ENCODE measurements around the gene ANKRD13D.

ANKRD13D gene

DNA sequence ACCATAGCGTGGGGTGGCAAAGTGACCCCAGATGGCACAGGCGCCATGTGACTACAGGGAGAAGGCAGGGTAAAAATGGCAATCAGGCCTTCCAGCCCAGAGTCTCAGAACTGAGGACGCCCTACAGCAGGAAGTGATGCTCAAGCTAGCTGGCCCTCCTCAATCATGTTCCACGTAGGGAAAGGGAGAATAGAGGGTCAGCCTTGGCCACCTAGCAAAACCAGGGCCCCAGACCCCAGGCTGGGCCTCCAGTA lies 978 bp upstream of the ANKRD13D start:
- DNase-seq, result no peak

DNA sequence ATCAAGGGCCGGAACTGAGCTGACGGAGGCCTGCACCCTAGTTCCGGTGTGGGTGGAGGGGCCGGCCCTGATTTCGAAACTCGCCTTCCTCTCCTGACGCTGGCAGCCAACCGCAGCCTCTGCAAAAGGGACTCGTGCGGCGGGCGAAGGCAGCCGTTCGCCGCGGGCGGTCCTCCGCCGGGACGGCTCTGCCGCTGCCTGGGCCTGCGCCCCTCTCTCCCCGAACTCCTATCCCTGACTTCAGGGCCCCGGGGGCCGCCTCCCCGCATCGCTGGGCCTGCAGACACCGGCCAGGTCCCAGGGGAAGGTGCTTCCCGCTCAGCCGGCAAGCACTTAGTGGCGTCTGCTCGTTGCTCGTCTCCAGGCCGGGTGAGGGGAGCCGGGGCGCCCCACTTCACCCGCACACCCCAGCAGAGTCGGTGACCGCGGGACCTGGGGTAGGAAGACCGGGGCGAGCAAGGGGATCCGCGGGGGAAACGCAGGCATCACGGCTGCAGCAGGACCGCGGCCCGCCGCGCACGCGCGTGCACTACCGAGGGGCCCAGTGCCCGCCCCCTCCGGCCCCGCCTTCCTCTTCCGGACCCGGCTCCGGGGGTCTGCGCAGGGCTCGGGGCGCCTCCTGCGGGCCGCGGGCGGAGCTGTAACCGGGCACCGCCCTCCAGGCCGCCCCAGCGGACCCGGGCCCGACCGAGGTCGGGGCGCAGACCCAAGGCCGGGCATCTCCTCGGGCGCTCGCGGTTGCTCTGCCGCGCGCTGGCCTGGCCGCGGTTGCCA lies 464 bp upstream of the ANKRD13D start:
- DNase-seq, result peak; percentile 90

DNA sequence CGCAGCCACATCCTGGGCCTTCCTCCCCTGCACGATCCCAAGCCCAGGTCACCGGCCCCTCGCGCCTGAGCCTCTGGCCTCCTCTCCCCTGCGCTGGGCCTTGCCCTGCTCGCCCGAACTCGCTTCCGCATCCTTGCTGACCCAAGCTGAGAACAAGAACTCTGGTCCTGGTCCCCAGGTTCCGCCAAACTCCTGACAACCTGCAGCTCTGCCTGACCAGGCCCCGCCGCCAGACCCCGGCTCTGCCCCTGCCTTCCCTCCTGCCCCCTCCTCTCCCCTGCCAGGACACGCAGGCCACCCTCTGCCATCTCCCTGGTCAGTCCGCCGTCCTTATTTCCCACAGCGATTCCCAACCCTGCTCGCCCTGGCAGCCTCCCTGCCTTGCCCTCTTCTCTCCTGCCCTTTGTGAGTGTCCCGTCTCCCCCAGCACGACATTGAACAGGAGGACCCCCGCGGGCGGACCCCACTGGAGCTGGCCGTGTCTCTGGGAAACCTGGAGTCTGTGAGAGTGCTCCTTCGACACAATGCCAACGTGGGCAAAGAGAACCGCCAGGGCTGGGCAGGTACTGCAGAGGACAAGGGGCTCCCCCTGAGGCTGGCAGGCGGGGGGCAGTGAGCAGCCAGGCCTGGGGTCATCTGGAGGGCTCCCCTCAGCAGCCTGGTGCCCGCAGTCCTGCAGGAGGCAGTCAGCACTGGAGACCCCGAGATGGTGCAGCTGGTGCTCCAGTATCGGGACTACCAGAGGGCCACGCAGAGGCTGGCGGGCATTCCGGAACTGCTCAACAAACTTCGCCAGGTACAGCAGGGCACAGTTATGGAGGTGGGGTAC lies 762 bp downstream of the ANKRD13D start:
- no peak for DNase-seq

DNA sequence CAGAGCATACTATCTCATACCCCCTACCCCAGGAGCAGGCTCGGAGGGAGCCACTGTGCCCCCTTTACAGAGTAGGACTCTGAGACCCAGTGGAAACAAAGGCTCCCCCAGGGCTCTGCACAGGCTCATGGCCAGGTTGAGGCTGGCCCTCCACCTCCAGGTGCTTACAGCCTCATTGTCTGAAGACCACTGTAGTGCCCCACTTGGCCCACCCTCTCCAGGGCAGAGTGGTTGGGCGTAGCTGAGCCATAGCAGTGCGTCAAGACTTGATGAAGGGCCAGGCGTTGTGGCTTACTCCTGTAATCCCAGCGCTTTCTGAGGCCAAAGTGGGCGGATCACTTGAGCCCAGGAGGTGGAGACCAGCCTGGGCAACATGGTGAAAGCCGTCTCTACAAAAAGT lies 1.7 kb downstream of the ANKRD13D start:
- no peak for DNase-seq

DNA sequence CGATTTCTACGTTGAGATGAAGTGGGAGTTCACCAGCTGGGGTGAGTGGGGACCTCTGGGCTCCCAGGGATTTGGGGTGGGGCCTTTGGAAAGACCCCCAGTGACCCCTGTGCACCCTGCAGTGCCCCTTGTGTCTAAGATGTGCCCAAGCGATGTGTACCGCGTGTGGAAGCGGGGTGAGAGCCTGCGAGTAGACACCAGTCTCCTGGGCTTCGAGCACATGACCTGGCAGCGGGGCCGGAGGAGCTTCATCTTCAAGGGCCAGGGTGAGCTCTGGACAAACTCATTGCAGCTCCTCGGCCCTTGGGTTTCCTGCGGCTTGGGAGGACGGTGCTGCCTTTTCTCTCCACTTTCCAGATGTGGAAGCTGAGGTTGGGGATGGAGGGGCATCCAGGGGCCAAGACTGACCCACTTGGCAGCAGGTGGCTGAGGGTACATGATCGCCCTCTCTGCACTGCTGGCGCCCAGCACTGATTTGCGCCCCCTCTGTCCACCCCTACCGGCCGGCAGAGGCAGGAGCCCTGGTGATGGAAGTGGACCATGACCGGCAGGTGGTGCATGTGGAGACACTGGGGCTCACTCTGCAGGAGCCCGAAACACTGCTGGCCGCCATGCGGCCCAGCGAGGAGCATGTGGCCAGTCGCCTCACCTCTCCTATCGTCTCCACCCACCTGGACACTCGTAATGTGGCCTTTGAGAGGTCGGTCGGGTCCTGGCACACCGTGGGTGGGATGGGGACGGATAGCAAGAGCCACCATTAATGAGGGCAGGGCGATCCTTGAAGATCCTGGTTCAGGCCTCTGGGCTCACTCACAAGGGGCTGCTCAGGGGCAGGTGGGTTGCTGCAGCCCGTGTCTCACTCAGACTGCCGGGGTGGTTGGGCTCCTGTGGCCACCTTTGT lies 2.6 kb downstream of the ANKRD13D start:
- no peak for DNase-seq

DNA sequence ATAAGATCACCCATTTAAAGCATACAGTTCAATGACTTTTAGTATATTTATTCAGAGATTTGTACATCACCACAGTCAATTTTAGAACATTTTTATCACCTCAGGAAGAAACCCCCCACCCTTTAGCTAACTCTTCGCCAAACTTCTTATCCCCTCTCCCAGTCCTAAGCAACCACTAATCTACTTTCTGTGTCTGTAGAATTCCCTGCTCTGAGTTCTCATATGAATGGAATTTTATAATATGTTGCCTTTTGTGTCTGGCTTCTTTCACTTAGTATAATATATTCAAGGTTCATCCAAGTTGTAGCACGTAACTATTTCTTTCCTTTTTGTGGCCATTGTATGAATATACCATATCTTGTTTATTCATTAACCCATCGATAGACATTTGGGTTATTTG lies 3.6 kb downstream of the ANKRD13D start:
- no peak for DNase-seq

DNA sequence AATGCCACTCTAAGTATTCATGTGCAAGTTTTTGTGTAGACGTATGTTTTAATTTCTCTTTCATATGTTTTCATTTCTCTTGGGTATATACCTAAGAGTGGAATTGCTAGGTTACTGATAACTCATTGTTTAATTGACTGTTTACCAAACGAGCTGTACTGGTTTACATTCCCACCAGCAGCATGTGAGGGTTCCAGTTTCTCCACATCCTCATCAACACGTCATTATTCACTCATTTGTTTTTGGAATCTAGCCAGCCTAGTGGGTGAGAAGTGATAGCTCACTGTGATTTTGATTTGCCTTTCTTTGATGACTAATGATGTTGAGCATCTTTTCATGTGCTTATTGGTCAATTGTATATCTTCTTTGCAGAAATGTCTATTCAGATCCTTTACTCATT lies 4.0 kb downstream of the ANKRD13D start:
- DNase-seq, result peak; percentile 64

DNA sequence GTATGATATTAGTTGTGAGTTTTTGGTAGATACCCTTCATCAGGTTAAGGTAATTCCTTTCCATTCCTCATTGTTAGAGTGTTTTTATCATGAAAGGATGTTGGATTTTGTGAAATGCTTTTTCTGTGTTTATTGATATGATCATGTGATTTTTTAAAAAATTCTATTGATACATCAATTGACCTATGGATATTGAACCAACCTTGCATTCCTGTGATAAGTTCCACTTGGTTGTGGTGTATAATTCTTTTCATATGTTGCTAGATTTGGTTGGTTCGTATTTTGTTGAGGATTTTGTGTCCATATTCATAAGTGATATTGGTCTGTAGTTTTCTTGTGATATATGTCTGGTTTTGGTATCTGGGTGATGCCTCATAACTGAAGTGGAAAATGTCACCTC lies 6.7 kb downstream of the ANKRD13D start:
- DNase-seq, result peak; percentile 26

DNA sequence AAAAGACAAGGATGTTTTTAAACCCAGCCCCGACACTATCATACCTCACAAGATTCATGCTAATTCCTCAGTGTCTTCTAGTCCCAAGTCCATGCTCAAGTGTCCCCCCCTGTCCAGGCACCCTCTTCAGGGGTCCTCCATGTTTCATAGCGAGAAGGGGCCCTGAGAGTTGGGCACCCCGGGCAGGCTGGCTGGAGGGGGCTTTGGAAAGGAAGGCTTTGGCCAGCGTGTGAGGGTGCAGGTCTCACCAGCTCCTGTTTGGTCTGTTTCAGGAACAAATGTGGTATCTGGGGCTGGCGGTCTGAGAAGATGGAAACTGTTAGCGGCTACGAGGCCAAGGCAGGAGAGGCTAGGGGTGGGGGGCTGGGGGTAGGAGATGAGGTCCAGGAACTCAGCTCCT lies 9.7 kb downstream of the ANKRD13D start:
- DNase-seq, result no peak

DNA sequence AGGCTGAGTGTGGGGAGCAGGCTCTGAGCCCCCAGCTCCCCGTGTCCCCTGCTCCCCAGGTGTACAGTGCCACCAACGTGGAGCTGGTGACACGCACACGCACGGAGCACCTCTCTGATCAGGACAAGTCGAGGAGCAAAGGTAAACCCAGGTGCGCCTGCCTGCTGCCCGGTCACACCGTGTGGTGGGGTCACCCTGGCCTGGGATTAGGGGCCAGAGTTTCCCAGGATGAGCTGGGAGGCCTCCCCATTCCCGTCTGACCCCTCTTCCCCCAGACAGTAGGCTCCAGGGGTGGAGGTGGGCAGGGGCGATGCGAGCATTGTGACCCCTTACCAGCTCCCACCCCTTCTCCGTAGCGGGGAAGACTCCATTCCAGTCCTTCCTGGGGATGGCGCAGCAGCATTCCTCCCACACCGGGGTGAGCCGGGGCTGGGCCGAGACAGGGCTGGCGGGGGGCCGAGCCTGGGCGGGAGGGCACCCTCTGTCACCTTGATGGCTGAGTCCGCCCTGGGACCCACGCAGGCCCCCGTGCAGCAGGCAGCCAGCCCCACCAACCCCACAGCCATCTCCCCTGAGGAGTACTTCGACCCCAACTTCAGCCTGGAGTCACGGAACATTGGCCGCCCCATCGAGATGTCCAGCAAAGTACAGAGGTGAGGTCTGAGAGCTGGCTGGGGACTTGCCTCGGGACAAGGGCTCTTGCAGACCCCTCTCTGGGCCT lies 10.5 kb downstream of the ANKRD13D start:
- no peak for DNase-seq

DNA sequence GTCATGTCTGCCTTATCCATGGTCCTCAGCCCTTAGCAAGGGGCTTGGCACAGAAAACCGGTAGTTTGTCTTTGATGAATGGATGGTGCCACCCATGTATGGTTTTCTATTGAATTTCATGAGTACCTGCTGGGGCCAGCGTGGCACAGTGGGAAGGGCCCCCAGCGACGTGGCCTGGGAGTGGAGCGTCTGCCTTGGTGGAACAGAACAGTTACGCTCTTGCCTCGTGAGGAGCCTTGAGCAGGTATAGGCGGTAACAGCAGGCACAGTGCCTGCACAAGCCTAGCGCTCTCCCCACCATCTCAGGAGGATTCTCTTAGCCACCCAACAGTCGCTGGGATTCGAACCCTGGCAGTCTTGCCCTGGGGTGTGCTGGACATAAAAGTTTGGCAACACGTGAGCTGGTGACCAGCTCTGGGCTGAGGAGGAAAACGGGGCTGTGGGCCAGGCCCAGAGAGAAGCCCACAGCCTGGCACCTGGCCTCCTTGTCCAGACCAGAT lies 11.2 kb downstream of the ANKRD13D start:
- no peak for DNase-seq

DNA sequence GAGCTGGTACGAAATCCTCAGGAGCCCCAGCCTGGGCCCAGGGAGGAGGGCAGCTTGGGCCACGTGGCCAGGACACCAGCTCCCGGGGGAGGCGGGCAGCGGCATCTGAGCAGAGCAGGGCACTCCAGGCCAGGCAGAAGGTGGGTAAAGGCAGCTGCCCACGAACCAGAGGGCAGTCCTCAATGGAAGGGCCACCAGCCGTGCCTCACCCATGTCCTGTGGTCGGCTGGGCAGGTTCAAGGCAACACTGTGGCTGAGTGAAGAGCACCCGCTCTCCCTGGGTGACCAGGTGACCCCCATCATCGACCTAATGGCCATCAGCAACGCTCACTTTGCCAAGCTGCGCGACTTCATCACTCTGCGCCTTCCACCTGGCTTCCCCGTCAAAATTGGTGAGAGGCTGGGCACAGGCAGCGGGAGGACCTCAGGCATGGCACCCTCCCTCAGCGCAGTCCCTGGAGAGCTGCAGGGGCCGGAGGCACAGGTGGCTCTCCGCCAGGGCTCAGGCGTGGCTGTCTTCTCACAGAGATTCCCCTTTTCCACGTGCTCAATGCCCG lies 11.7 kb downstream of the ANKRD13D start:
- DNase-seq, result no peak

DNA sequence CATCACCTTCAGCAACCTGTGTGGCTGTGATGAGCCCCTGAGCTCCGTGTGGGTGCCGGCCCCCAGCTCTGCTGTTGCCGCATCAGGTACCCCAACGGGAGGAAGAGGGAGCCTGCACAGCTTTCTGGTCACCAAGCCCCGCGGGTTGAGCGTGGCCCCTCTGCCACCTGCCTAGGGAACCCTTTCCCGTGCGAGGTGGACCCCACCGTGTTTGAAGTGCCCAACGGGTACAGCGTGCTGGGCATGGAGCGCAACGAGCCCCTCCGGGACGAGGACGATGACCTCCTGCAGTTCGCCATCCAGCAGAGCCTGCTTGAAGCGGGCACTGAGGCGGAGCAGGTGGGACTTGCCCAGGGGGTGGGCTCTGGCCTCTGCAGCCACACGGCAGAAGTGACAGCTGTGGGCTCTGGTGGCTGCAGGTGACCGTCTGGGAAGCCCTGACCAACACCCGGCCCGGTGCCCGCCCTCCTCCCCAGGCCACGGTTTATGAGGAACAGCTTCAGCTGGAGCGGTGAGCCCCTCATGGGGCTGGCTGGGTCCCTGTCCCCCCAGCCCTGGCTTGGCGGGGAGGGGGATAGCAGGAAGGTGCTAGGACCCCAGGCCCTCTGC lies 12.3 kb downstream of the ANKRD13D start:
- DNase-seq, result no peak

DNA sequence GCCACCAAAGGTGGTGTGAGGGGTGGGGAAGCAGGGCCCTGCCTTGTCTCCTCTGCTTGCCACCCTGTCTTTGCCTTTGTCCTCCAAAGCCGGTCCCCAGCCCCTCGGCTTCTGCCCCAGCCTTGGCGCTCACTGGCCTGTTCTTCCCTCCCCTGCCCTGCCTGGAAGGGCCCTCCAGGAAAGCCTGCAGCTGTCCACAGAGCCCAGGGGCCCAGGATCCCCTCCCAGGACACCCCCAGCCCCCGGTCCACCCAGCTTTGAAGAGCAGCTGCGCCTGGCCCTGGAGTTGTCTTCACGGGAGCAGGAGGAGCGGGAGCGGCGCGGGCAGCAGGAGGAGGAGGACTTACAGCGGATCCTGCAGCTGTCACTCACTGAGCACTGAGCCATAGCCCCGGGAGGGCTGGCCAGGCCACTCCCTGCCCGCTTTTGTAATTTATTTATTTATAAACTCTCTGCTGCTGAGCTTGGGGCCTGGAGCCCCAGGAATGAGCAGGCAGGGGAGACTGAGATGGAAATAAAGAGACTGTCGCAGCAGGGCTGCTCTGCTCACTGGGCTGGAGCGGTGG lies 12.9 kb downstream of the ANKRD13D start:
- no peak for DNase-seq

DNA sequence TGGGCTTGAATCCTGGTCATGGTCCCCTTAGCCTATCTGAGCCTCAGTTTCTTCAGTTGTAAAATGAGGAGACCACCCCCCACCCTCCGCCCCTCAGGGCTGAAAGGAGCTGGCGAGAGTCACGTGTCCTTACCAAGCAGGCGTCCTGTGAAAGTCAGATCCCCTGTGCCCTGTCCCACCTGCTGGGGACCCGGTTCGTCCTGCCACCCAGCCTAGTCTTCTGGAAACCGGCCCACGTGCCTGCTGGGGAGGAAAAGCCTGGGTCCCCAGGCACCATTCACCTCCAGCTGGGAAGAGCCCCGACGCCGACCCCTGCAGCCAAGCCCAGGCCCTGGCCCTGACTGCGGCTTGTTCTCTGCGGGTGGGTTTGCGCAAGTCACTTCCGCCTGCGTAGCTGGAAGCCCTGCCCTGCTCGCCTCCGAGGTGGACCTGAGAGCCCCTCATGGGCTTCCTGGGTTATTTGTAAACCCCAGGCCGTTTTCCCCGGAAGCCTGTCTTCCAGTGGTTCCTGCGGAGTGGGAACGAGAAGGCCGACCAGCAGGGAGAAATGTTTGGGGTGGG lies 13.5 kb downstream of the ANKRD13D start:
- peak; percentile 16 for DNase-seq

DNA sequence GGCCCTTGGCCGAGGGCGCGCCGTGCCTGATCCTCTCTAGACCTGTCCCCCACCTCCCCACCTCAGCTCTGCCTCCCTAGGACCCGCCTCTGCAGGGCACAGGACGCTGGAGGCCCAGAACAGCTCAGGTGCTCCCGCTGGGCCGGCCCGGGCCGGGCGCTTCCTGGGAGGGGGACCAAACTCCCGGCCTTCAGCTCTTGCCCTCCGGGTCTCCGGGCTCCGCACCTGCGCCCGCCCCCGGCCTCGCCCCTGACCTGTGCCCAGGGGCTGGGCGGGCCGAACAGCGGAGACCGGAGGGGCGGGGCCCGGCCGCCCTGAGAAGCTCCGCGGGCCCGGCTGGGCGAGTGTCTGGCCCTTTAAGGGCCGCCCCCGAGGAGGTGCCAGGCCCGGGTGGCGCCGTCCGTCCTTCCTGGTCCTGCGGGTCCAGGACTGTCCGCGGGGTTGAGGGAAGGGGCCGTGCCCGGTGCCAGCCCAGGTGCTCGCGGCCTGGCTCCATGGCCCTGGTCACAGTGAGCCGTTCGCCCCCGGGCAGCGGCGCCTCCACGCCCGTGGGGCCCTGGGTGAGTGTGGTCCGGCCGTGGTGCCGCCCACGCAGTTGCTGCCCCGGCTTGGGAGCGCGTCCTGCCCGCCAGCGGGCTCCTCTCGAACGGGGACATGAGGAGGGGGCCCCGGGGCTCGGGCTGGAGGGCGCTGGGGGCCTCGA lies 14.2 kb downstream of the ANKRD13D start, which contains the start of gene SSH3:
SSH3 (plus strand) TSS at position 399 of the 703 bp plus-strand sequence; CDS start at position 495, 96 bp downstream.
- peak; percentile 35 for DNase-seq

DNA sequence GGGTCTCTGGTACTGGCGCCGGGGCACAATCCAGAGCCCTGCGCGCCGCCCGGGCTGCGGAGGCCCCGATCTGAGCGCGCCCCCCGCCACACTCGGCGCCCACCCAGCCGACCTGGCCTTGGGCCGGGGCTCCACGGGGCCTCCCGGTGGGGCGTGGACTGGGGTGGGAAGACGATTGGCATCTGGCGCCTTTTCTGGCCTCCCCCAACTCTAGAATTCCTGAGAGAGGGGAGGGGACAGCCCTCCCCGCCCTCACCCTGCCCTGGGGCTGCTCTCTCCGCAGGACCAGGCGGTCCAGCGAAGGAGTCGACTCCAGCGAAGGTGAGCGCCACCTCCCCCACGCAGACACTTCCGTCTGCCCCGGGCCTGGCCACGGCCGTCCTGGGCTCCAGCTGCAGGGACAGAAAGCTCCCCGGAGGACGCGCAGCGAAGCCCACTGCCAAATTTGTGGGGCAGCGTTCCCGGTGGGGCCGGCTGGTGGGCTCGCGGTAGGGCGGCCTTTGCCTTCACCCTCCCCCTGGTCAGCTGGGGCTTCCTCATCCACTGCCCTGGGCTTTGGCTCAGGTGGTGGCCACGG lies 14.8 kb downstream of the ANKRD13D start:
- DNase-seq, result peak; percentile 24

DNA sequence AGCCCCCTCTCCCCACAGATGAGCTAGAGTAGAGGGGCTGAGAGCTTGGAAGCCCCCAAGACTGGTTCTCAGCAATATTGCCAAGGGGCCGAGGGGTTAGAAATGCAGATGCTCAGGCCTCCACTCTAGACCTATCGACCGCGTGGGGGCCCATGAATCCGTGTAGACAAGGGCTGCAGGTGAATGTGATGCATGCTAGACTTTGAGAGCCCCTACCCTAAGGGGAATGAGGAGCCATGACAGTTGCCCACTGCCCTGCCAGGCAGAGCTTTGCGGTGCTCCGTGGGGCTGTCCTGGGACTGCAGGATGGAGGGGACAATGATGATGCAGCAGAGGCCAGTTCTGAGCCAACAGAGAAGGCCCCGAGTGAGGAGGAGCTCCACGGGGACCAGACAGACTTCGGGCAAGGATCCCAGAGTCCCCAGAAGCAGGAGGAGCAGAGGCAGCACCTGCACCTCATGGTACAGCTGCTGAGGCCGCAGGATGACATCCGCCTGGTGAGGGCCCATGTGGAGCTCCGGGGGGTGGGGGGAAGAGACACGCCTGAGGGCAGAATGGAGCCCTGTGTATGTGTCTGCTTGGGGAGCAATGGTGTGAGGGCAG lies 15.5 kb downstream of the ANKRD13D start:
- DNase-seq, result no peak

DNA sequence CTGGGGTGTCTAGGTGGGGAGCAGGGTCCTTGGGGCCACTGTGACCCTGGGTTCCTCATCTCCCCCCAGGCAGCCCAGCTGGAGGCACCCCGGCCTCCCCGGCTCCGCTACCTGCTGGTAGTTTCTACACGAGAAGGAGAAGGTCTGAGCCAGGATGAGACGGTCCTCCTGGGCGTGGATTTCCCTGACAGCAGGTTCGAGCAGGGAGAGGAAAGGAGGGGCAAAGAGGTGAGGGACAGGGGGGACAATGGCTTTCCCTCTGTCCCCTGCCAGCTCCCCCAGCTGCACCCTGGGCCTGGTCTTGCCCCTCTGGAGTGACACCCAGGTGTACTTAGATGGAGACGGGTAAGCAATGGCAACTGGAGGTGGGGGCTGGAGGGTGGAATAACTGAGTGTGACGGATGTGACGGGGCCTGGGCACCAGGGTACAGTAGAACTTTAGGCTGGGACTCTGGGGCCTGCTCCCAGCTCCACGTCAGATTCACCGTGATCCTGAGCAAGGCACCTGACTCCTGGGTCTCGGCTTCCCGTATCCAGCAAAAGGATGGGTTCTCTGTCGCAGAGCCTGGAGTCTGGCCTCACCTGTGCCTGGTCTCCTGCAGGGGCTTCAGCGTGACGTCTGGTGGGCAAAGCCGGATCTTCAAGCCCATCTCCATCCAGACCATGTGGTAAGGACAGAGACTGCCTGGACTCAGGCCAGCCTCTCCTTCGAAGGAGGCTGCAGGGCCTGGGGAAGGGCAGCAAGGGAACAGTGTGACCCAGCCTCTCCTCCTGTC lies 17.9 kb downstream of the ANKRD13D start:
- no peak for DNase-seq

Data from CD4-positive, alpha-beta T cell treated with Interleukin-17A for 1 hour (primary cell).